ENCODE data around the gene PLPP1. TPM values are rescaled to one million over a fixed set of nuclear protein-coding genes. Genes with fewer than 3 reads are reported as not detected.
"Not testable (repeated sequence)": the region's sequence is repeated elsewhere in the genome, so short reads cannot be mapped to it uniquely, and the experiment has no call there.

Gene PLPP1
- polyA plus RNA-seq, 1 donor from 2014 or later, result 9.5 TPM

- Mint-ChIP-seq H3K4me3 (peak overlapping the region; percentile 92 to 96 (median 96)), H3K36me3 (no peaks in the 10 kb centered on the region), H3K9me3 (no peaks in the 10 kb centered on the region), H3K27me3 (no peaks in the 10 kb centered on the region), H3K27ac (peak overlapping the region; percentile 21 to 93 (median 89)), H3K4me1 (peaks cover 17 to 33% (median 20%) of the 10 kb centered on the region in 3 donors)
Observed at GRCh38 chr5:55533521-55534435, 986 bp downstream of the PLPP1 start.

GRCh38 chr5:55530669-55531068 is 4.1 kb downstream of the PLPP1 start:
- Mint-ChIP-seq H3K4me3 (peak overlapping the region in 2 of 4 donors; percentile 18 to 72), H3K4me1 (peaks cover 11 to 21% (median 13%) of the 10 kb centered on the region in 3 donors), H3K36me3 (no peaks in the 10 kb centered on the region), H3K27ac (no peak overlapping the region), H3K27me3 (no peaks in the 10 kb centered on the region), H3K9me3 (no peaks in the 10 kb centered on the region)

- Mint-ChIP-seq H3K27me3 (no peaks in the 10 kb centered on the region), H3K36me3 (no peaks in the 10 kb centered on the region), H3K4me3 (no peak overlapping the region), H3K4me1 (peaks cover 0 to 2% (median 0%) of the 10 kb centered on the region in 3 donors), H3K9me3 (no peaks in the 10 kb centered on the region), H3K27ac (peak overlapping the region in 1 of 3 donors; percentile 33)
Observed at GRCh38 chr5:55524816-55525215, 9.9 kb downstream of the PLPP1 start.

GRCh38 chr5:55523293-55523692 is 11.5 kb downstream of the PLPP1 start:
- peaks cover 0 to 4% (median 0%) of the 10 kb centered on the region in 3 donors for H3K4me1 Mint-ChIP-seq
- no peaks in the 10 kb centered on the region for H3K36me3 Mint-ChIP-seq
- H3K27me3 Mint-ChIP-seq, result no peaks in the 10 kb centered on the region
- H3K9me3 Mint-ChIP-seq, result no peaks in the 10 kb centered on the region
- no peak overlapping the region for H3K27ac Mint-ChIP-seq
- no peak overlapping the region for H3K4me3 Mint-ChIP-seq

- H3K27me3 Mint-ChIP-seq, result no peaks in the 10 kb centered on the region
- no peaks in the 10 kb centered on the region for H3K36me3 Mint-ChIP-seq
- H3K27ac Mint-ChIP-seq, result no peak overlapping the region
- no peaks in the 10 kb centered on the region for H3K9me3 Mint-ChIP-seq
- H3K4me1 Mint-ChIP-seq, result peaks cover 0 to 4% (median 1%) of the 10 kb centered on the region in 3 donors
- H3K4me3 Mint-ChIP-seq, result no peak overlapping the region
Observed at GRCh38 chr5:55521881-55522280, 12.9 kb downstream of the PLPP1 start.

- Mint-ChIP-seq H3K27me3 (no peaks in the 10 kb centered on the region), H3K9me3 (no peaks in the 10 kb centered on the region), H3K27ac (peak overlapping the region in 1 of 3 donors; percentile 57), H3K36me3 (no peaks in the 10 kb centered on the region), H3K4me3 (no peak overlapping the region), H3K4me1 (peaks cover 0 to 6% (median 1%) of the 10 kb centered on the region in 3 donors)
Observed at GRCh38 chr5:55520117-55520839, 14.5 kb downstream of the PLPP1 start.

GRCh38 chr5:55518831-55519390 is 15.9 kb downstream of the PLPP1 start:
- Mint-ChIP-seq H3K4me1 (peaks cover 0 to 8% (median 1%) of the 10 kb centered on the region in 3 donors), H3K36me3 (no peaks in the 10 kb centered on the region), H3K27ac (no peak overlapping the region), H3K4me3 (no peak overlapping the region), H3K9me3 (no peaks in the 10 kb centered on the region), H3K27me3 (no peaks in the 10 kb centered on the region)

- H3K27ac Mint-ChIP-seq, result no peak overlapping the region
- no peaks in the 10 kb centered on the region for H3K36me3 Mint-ChIP-seq
- no peaks in the 10 kb centered on the region for H3K9me3 Mint-ChIP-seq
- H3K4me3 Mint-ChIP-seq, result no peak overlapping the region
- peaks cover 0 to 8% (median 1%) of the 10 kb centered on the region in 3 donors for H3K4me1 Mint-ChIP-seq
- H3K27me3 Mint-ChIP-seq, result no peaks in the 10 kb centered on the region
Observed at GRCh38 chr5:55517804-55518203, 17.0 kb downstream of the PLPP1 start.

GRCh38 chr5:55511010-55511409 is 23.8 kb downstream of the PLPP1 start:
- Mint-ChIP-seq H3K27me3 (no peaks in the 10 kb centered on the region), H3K4me1 (peaks cover 4 to 16% (median 9%) of the 10 kb centered on the region in 3 donors), H3K27ac (no peak overlapping the region), H3K9me3 (no peaks in the 10 kb centered on the region), H3K4me3 (no peak overlapping the region), H3K36me3 (peaks cover 5% of the 10 kb centered on the region)

- Mint-ChIP-seq H3K4me1 (peaks cover 4 to 16% (median 9%) of the 10 kb centered on the region in 3 donors), H3K27ac (no peak overlapping the region), H3K4me3 (no peak overlapping the region), H3K9me3 (no peaks in the 10 kb centered on the region), H3K36me3 (peaks cover 5% of the 10 kb centered on the region), H3K27me3 (no peaks in the 10 kb centered on the region)
Observed at GRCh38 chr5:55510523-55510880, 24.3 kb downstream of the PLPP1 start.

- H3K4me3 Mint-ChIP-seq, result no peak overlapping the region
- peaks cover 5% of the 10 kb centered on the region for H3K36me3 Mint-ChIP-seq
- H3K4me1 Mint-ChIP-seq, result peaks cover 4 to 22% (median 8%) of the 10 kb centered on the region in 3 donors
- H3K27ac Mint-ChIP-seq, result no peak overlapping the region
- H3K9me3 Mint-ChIP-seq, result no peaks in the 10 kb centered on the region
- no peaks in the 10 kb centered on the region for H3K27me3 Mint-ChIP-seq
Observed at GRCh38 chr5:55509796-55510522, 24.8 kb downstream of the PLPP1 start.

GRCh38 chr5:55509097-55509496 is 25.7 kb downstream of the PLPP1 start:
- H3K9me3 Mint-ChIP-seq, result no peaks in the 10 kb centered on the region
- H3K27me3 Mint-ChIP-seq, result no peaks in the 10 kb centered on the region
- H3K4me3 Mint-ChIP-seq, result no peak overlapping the region
- peak overlapping the region in 1 of 3 donors; percentile 71 for H3K27ac Mint-ChIP-seq
- peaks cover 4 to 22% (median 8%) of the 10 kb centered on the region in 3 donors for H3K4me1 Mint-ChIP-seq
- peaks cover 5% of the 10 kb centered on the region for H3K36me3 Mint-ChIP-seq

GRCh38 chr5:55507574-55507973 is 27.2 kb downstream of the PLPP1 start:
- Mint-ChIP-seq H3K27ac (no peak overlapping the region), H3K4me1 (peaks cover 12 to 28% (median 17%) of the 10 kb centered on the region in 3 donors), H3K4me3 (no peak overlapping the region), H3K9me3 (no peaks in the 10 kb centered on the region), H3K36me3 (peaks cover 5% of the 10 kb centered on the region), H3K27me3 (no peaks in the 10 kb centered on the region)

GRCh38 chr5:55505711-55506110 is 29.1 kb downstream of the PLPP1 start:
- peaks cover 15 to 38% (median 17%) of the 10 kb centered on the region in 3 donors for H3K4me1 Mint-ChIP-seq

More at GRCh38 chr5:55505711-55506110, 29.1 kb downstream of the PLPP1 start:
- not testable (repeated sequence) for H3K27ac Mint-ChIP-seq, H3K9me3 Mint-ChIP-seq, H3K27me3 Mint-ChIP-seq, H3K36me3 Mint-ChIP-seq, H3K4me3 Mint-ChIP-seq
